Right lobe of liver (tissue), 4 donors: Measurements from ENCODE around the gene ADPRH.

Experiments used
- CTCF ChIP-seq, 4 donors: fragments of 200-600 bp in 3 of 4; fragments of 450-650 bp in 1 of 4; IDR thresholded peaks; one replicate each; pipeline versions ENCODE4 v1.5.1 to v1.8.0; 2016 to 2022; ENCODE audit warnings: antibody characterized with exemption in 4 of 4, mild to moderate bottlenecking in 2 of 4
- POLR2A ChIP-seq: fragments of 450-650 bp; IDR thresholded peaks from one replicate; pipeline ENCODE4 v1.6.1; 2017; ENCODE audit warnings: antibody characterized with exemption, mild to moderate bottlenecking
- donor health status: DM: no; HTN: no; CAD: no.
- donor health status: DM: no; HTN: no; CAD: no.
- donor health status: DM: no; HTN: yes; CAD: no.

DNA sequence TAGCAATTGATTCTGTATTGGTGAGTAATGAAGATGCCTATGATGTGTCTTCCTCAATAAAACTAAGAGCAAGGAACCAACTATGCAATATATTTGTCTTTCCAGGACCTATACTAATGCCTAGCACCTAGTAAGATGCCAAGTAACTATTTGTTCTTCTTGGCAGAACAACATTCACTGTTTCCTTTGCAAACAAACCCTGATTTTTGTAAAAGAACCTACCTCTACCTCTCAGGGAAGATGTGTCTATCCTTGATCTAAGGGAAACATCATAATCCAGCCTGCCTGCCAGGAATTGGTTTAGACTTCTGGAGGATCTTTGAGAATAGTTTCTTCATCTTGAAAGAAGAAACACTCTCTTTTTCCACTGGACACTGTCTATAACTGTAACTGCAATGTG, 3.8 kb upstream of the ADPRH start:
- TF ChIP-seq POLR2A (no peak), CTCF (IDR thresholded peaks at IDR 0.05) (no peak)
